ENCODE results near the gene UBXN10.

DNA sequence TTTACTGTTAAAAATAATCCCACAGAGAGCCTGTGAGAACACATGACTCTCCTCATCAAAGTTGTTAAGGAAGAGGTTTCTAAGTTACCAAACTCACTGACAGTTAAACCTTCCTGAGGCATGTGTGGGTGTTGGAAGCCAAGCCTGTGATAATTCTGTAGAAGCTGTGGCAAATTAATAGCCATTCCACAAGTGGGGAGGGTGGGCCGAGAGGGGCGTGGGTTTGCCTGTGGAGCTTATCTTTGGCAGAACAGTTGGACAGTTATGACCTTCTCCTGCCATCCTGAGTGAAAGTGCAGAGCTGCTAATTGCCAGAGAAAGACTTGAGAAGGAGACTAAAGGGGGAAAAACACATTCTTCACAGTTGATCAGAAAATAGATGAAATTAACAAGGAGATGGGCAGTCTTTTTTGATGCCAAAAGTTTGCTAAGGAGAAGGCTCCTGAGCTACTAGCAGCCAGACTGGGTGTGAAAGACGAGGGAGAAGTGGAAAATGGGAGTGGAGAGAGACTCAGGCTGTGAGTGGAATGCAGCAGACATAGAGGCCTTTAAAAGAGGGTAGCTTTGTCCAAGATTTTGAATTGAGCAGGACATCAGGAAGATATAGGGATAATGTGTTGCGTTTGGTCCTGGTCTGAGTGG is 2.0 kb downstream of the UBXN10 start:
- TF ChIP-seq, protein P1, sequence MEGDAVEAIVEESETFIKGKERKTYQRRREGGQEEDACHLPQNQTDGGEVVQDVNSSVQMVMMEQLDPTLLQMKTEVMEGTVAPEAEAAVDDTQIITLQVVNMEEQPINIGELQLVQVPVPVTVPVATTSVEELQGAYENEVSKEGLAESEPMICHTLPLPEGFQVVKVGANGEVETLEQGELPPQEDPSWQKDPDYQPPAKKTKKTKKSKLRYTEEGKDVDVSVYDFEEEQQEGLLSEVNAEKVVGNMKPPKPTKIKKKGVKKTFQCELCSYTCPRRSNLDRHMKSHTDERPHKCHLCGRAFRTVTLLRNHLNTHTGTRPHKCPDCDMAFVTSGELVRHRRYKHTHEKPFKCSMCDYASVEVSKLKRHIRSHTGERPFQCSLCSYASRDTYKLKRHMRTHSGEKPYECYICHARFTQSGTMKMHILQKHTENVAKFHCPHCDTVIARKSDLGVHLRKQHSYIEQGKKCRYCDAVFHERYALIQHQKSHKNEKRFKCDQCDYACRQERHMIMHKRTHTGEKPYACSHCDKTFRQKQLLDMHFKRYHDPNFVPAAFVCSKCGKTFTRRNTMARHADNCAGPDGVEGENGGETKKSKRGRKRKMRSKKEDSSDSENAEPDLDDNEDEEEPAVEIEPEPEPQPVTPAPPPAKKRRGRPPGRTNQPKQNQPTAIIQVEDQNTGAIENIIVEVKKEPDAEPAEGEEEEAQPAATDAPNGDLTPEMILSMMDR (IDR thresholded peaks at IDR 0.05): no peak
- no peak for TF ChIP-seq ZFX (IDR thresholded peaks at IDR 0.05; ENCODE audit: borderline replicate concordance)

Data from 22Rv1 (cell line).